ENCODE measurements around the gene CSH2.

The CSH2 gene

GRCh38 chr17:63834431-63835166 lies 38.9 kb downstream of the CSH2 start:
- peak; percentile 28 to 59 for DNase-seq (ENCODE audit: low read depth in 2 of 2)

- no peak for DNase-seq (ENCODE audit: low read depth in 2 of 2)
Measured at GRCh38 chr17:63833741-63834373, 39.6 kb downstream of the CSH2 start.

- no peak for DNase-seq (ENCODE audit: low read depth in 2 of 2)
Measured at GRCh38 chr17:63833026-63833740, 40.3 kb downstream of the CSH2 start.

- no peak for DNase-seq (ENCODE audit: low read depth in 2 of 2)
Measured at GRCh38 chr17:63832455-63832854, 41.0 kb downstream of the CSH2 start.

GRCh38 chr17:63832014-63832413 lies 41.5 kb downstream of the CSH2 start:
- no peak for DNase-seq (ENCODE audit: low read depth in 2 of 2)

- no peak for DNase-seq (ENCODE audit: low read depth in 2 of 2)
Measured at GRCh38 chr17:63831505-63831904, 42.0 kb downstream of the CSH2 start.

- DNase-seq (ENCODE audit: low read depth in 2 of 2): no peak
Measured at GRCh38 chr17:63830904-63831491, 42.5 kb downstream of the CSH2 start.

- DNase-seq (ENCODE audit: low read depth in 2 of 2): no peak
Measured at GRCh38 chr17:63830278-63830677, 43.2 kb downstream of the CSH2 start.

- DNase-seq (ENCODE audit: low read depth in 2 of 2): no peak
Measured at GRCh38 chr17:63828936-63829335, 44.5 kb downstream of the CSH2 start.

GRCh38 chr17:63827801-63828221 lies 45.7 kb downstream of the CSH2 start:
- DNase-seq (ENCODE audit: low read depth in 2 of 2): no peak

- DNase-seq (ENCODE audit: low read depth in 2 of 2): peak; percentile 88 to 91
Measured at GRCh38 chr17:63827002-63827800, 46.3 kb downstream of the CSH2 start, which contains the start of the genes FTSJ3 and PSMC5. Gene FTSJ3 (minus strand): TSS chr17:63827663. CDS start chr17:63826902, 761 bp downstream. Gene PSMC5 (plus strand): TSS chr17:63827431. CDS start chr17:63827491, 60 bp downstream.

- DNase-seq (ENCODE audit: low read depth in 2 of 2): no peak
Measured at GRCh38 chr17:63826468-63827001, 46.9 kb downstream of the CSH2 start.

- no peak for DNase-seq (ENCODE audit: low read depth in 2 of 2)
Measured at GRCh38 chr17:63824362-63824761, 49.1 kb downstream of the CSH2 start.

- DNase-seq (ENCODE audit: low read depth in 2 of 2): no peak
Measured at GRCh38 chr17:63823659-63824331, 49.7 kb downstream of the CSH2 start.

GRCh38 chr17:63822537-63822936 lies 50.9 kb downstream of the CSH2 start:
- DNase-seq (ENCODE audit: low read depth in 2 of 2): no peak
